ENCODE results near the gene POLA2.

Gene POLA2

DNA sequence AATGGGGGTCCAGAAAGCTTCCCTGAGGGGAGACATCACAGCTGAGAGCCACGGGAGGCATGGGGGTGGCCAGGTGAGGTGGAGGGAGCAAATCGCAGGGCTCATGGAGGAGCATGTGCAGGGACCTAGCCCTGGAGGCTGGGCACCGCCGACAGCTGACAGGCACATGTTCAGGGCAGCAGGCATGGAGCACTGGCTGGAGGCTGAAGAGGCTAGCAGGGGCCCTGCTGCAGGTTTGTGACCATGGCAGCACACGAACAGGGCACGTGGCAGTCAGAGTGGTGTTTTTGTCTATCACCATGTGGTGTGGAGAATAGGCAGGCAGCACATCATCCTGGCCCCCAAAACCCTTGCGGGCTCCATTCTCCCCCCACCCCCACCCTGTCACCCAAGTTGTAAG is 42.9 kb downstream of the POLA2 start:
- H3K36me3 Mint-ChIP-seq: peaks cover 15% of the 10 kb centered on the region
- H3K27ac Mint-ChIP-seq: no peak overlapping the region
- H3K4me3 Mint-ChIP-seq: no peak overlapping the region
- no peak for DNase-seq (ENCODE audit: low spot score in 2 of 2)
- no peaks in the 10 kb centered on the region for H3K4me1 Mint-ChIP-seq
- no peaks in the 10 kb centered on the region for H3K9me3 Mint-ChIP-seq
- ATAC-seq: no peak

- H3K4me1 Mint-ChIP-seq: no peaks in the 10 kb centered on the region
- H3K9me3 Mint-ChIP-seq: no peaks in the 10 kb centered on the region
- DNase-seq (ENCODE audit: low spot score in 2 of 2) (no peak), ATAC-seq (no peak)
- peaks cover 15% of the 10 kb centered on the region for H3K36me3 Mint-ChIP-seq
- no peak overlapping the region for H3K27ac Mint-ChIP-seq
- no peak overlapping the region for H3K4me3 Mint-ChIP-seq
These were observed 43.9 kb downstream of the POLA2 start for GRCh38 chr11:65305501-65306268.

DNA sequence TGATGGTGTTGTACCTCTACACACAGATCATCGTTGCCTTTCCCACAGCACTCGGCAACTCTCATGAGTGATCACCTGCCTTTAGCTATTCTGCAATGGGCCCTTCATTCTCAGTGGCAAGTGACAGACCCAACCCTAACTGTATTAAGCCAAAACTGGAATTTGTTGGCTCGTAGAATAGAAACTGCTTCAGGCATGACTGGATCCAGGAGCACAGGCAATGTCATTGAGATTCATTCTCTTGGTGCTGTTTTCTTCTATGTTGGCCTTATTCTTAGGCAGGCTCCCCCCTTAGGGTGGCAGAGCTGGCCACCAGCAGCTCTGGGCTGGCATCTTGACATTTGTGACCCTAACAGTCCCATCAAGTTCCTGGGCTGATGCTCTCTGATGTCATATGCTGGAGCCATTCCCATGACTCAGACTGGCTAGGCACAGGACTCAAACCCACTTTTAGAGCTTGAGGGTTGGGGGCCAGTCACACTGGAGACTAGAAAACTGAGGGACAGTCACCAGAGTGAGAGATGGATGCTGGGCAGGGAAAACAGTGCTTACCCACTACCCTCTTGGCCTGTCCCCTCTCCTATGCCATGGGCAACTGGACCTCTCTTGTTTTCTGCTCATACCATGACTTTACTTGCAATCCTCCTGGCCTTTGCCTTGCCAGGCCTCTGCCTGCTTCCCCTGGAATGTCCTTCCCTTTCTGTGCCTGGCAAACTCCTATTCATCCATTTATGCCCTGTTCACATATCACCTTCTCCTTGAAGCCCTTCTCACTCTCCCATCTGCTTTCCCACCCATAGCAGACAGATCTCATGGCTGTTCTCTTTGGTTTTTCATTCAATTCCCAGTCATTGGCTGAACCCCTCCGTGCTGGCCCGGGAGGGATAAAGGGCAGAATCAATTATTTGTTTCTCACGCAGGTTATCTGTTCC is 45.8 kb downstream of the POLA2 start:
- peaks cover 15% of the 10 kb centered on the region for H3K36me3 Mint-ChIP-seq
- no peaks in the 10 kb centered on the region for H3K4me1 Mint-ChIP-seq
- H3K4me3 Mint-ChIP-seq: no peak overlapping the region
- ATAC-seq (no peak), DNase-seq (ENCODE audit: low spot score in 2 of 2) (no peak)
- peak overlapping the region; percentile 3 for H3K27ac Mint-ChIP-seq
- H3K9me3 Mint-ChIP-seq: no peaks in the 10 kb centered on the region

GRCh38 chr11:65308281-65308891 is 46.6 kb downstream of the POLA2 start:
- Mint-ChIP-seq H3K27ac (peak overlapping the region; percentile 45), H3K36me3 (peaks cover 15% of the 10 kb centered on the region), H3K4me1 (no peaks in the 10 kb centered on the region), H3K4me3 (no peak overlapping the region), H3K9me3 (no peaks in the 10 kb centered on the region)
- ATAC-seq: peak; percentile 19
- no peak for DNase-seq (ENCODE audit: low spot score in 2 of 2)

GRCh38 chr11:65309006-65309405 is 47.2 kb downstream of the POLA2 start:
- Mint-ChIP-seq H3K9me3 (no peaks in the 10 kb centered on the region), H3K4me3 (no peak overlapping the region), H3K4me1 (no peaks in the 10 kb centered on the region), H3K27ac (peak overlapping the region; percentile 45), H3K36me3 (peaks cover 15% of the 10 kb centered on the region)
- no peak for DNase-seq (ENCODE audit: low spot score in 2 of 2)
- no peak for ATAC-seq

DNA sequence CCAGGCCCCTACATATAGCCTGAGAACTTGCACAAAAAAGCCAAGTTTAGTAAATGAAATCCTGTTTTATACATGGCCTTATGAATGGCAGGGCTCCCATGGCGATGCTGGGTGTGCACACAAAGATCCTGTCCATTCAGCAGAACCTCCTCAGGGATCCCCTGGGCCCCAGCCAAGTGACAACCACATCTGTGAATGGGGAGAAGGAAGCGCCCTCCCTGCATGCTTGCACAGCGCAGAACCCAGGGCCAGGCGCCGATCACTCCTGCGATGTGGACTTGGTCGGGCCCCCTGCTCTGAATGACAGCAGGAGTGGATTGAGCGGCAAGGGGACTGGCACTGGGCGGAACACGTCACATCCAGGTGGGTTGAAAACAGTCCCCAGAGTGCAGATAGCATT is 48.5 kb downstream of the POLA2 start:
- H3K9me3 Mint-ChIP-seq: no peaks in the 10 kb centered on the region
- no peak for DNase-seq (ENCODE audit: low spot score in 2 of 2)
- H3K36me3 Mint-ChIP-seq: peaks cover 10% of the 10 kb centered on the region
- no peaks in the 10 kb centered on the region for H3K4me1 Mint-ChIP-seq
- H3K27ac Mint-ChIP-seq: no peak overlapping the region
- ATAC-seq: no peak
- H3K4me3 Mint-ChIP-seq: no peak overlapping the region

- Mint-ChIP-seq H3K4me1 (peaks cover 1% of the 10 kb centered on the region), H3K4me3 (no peak overlapping the region), H3K27ac (no peak overlapping the region), H3K36me3 (peaks cover 9% of the 10 kb centered on the region), H3K9me3 (no peaks in the 10 kb centered on the region)
- DNase-seq (ENCODE audit: low spot score in 2 of 2) (no peak), ATAC-seq (no peak)
These were observed 49.0 kb downstream of the POLA2 start for GRCh38 chr11:65310736-65311135.

- no peak for DNase-seq (ENCODE audit: low spot score in 2 of 2)
- Mint-ChIP-seq H3K27ac (no peak overlapping the region), H3K4me3 (no peak overlapping the region), H3K9me3 (no peaks in the 10 kb centered on the region), H3K36me3 (peaks cover 9% of the 10 kb centered on the region), H3K4me1 (peaks cover 6% of the 10 kb centered on the region)
- no peak for ATAC-seq
These were observed 49.5 kb downstream of the POLA2 start for GRCh38 chr11:65311170-65311678.

DNA sequence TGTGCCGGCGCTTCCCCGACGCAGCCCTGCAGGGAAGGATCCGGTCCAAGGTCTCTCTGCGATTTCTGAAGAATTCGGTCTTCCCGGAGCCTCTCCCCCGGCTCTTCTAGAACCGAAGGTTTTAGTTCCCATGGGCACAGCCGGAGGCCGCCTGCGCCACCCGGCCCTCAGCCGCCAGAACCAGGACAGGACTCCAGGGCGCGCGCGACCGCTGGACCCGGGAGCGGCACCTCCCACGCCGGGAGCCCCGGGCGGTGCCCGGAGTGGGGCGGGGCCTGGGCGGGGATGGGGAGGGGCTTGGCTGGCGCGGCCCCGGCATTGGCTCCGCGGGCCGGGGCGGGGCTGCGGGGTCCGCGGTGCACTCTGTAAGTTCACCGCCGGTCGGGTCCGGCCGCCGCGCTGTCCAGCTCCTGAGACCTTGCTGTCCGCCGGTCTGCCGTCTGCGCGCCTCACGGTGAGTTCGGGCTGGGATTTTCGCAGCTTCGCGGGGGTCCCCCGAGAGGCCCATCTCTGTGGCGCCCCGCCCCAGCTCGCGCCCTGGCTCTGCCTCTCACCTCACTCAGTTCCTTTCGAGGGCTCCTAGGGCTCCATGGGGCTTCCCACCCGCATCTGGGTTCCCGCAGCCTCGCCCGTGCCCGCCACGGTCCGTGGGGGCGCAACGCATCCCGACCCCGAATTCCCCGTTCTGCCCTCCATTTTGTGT is 52.9 kb downstream of the POLA2 start, which contains the start of gene CDC42EP2:
TSS of gene CDC42EP2 (plus strand) at position 366 of the 703 bp plus-strand sequence. CDS start 6,033 bp downstream, outside the sequence.
- Mint-ChIP-seq H3K4me3 (peak within 1 kb of the TSS; percentile 62), H3K9me3 (no peaks in the 10 kb centered on the region), H3K4me1 (peaks cover 12% of the 10 kb centered on the region), H3K27ac (no peak within 1 kb of the TSS), H3K36me3 (no peaks in the 10 kb centered on the region)
- DNase-seq (ENCODE audit: low spot score in 2 of 2) (peak; percentile 64 to 81), ATAC-seq (peak; percentile 89)

DNA sequence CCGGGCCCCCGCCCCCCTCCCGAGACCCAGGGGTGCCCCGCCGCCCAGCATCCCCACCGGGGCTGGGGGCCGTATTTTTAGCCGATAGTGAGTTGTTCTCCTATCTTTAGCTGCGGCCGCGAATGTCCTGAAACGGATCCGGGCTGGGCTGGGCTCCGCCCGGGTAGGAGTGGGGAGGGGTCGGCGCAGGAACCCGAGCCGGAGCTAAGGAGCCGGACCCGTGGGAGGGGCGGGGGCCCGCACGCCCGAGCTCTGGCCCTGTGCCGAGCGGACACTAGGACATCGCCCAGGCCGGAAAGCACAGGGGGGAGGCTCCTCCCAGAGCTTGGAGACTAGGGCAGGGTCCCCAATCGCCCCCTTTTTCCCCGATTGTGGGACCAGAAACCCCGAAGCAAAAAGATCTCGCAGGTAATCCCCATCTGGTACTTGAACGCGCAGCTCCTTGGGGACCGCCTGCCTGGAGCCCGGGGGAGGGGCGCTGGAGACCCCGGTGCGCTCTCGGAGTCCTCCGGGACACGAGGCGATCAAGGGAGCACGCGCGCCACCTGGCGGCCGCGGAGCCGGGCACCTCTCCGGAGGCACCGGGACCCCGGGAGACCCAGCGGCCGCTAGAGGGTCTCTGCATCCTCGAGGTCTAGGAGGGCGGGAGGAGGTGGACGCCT is 53.6 kb downstream of the POLA2 start:
- ATAC-seq (peak; percentile 76), DNase-seq (ENCODE audit: low spot score in 2 of 2) (peak; percentile 87 to 92)
- Mint-ChIP-seq H3K27ac (no peak overlapping the region), H3K9me3 (no peaks in the 10 kb centered on the region), H3K4me3 (peak overlapping the region; percentile 62), H3K4me1 (peaks cover 12% of the 10 kb centered on the region), H3K36me3 (no peaks in the 10 kb centered on the region)

DNA sequence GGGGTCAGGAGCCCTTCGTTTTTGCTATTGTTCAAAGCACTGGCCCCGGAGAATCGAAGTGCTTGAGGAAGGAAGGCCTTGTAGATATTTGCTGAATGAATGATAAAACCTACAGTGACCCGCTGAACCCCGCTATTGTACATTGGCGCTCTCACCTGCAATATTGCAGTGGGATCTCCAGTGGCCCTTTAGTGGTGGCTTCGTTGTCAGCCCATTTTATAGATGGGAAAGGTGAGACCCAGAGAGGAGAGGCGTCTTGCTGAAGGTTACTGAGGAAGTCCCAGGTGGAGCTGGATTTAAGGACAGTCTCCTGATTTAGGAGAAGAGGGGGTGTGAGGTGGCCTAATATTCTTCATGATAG is 54.1 kb downstream of the POLA2 start:
- DNase-seq (ENCODE audit: low spot score in 2 of 2) (no peak), ATAC-seq (no peak)
- Mint-ChIP-seq H3K27ac (no peak overlapping the region), H3K4me1 (peaks cover 12% of the 10 kb centered on the region), H3K9me3 (no peaks in the 10 kb centered on the region), H3K36me3 (no peaks in the 10 kb centered on the region), H3K4me3 (peak overlapping the region; percentile 62)

- Mint-ChIP-seq H3K9me3 (no peaks in the 10 kb centered on the region), H3K36me3 (no peaks in the 10 kb centered on the region), H3K27ac (no peak overlapping the region), H3K4me1 (peaks cover 12% of the 10 kb centered on the region), H3K4me3 (peak overlapping the region; percentile 62)
- ATAC-seq (no peak), DNase-seq (ENCODE audit: low spot score in 2 of 2) (no peak)
These were observed 54.7 kb downstream of the POLA2 start for GRCh38 chr11:65316227-65317024.

DNA sequence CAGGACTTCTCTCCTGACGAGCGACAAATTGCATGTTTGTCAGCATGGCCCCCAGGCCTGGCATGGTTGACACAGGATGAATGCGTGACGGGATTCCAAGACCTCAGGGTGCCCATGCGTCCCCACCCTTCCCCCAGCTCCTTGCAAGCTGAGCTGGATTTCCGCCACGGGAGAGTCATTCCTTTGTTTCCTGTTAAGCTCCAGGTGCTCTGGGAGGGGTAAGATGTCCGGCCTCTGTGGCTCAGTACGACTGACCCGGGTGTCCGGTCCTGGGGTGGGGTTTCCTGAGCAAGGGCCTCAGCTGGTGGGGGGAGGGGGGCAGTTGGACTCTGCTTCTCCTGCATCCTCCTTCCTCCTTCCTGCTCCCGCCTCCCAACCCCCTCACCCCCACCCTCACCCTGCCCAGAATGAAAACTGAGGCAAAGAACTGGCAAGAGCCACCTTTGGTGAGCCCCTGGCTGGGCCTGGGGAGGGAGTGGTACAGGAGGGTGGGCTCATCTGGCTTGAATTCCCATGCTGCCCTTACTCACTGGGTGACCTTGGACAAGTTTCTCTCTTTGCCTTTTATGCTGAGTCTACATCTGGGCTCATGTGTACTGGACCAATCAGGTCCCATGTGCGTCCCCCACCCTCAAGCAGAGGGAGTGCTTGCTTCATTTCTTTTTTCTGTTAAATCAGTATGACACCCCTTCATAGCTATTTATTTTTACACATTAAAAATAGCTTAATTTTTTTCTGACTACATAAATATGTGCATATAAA is 55.4 kb downstream of the POLA2 start:
- no peaks in the 10 kb centered on the region for H3K9me3 Mint-ChIP-seq
- no peak overlapping the region for H3K27ac Mint-ChIP-seq
- DNase-seq (ENCODE audit: low spot score in 2 of 2) (no peak), ATAC-seq (no peak)
- no peaks in the 10 kb centered on the region for H3K36me3 Mint-ChIP-seq
- H3K4me3 Mint-ChIP-seq: no peak overlapping the region
- H3K4me1 Mint-ChIP-seq: peaks cover 12% of the 10 kb centered on the region

All from stimulated activated effector memory CD8-positive, alpha-beta T cell treated with anti-CD3 and anti-CD28 coated beads, Interleukin-12 subunit alpha, Interleukin-12 subunit beta, amount 100 ng/mL, for 72 hours (primary cell).